Measurements from ENCODE around the gene ZNF683.
A peak's percentile ranks its signal among the peaks of the same experiment; 100 is the strongest.
"Not testable (repeated sequence)": the region's sequence is repeated elsewhere in the genome, so short reads cannot be mapped to it uniquely, and the experiment has no call there.

The ZNF683 gene

GRCh38 chr1:26335774-26336476, 36.6 kb downstream of the ZNF683 start:
- DNase-seq = no peak

- not testable (repeated sequence) for DNase-seq
Observed at GRCh38 chr1:26333312-26333711, 39.2 kb downstream of the ZNF683 start.

GRCh38 chr1:26330276-26330675, 42.3 kb downstream of the ZNF683 start:
- no peak for DNase-seq

- DNase-seq = not testable (repeated sequence)
Observed at GRCh38 chr1:26329380-26329779, 43.2 kb downstream of the ZNF683 start.

GRCh38 chr1:26328597-26328996, 44.0 kb downstream of the ZNF683 start:
- no peak for DNase-seq

- no peak for DNase-seq
Observed at GRCh38 chr1:26327956-26328362, 44.6 kb downstream of the ZNF683 start.

GRCh38 chr1:26324550-26324949, 48.0 kb downstream of the ZNF683 start:
- no peak for DNase-seq

GRCh38 chr1:26323382-26323781, 49.2 kb downstream of the ZNF683 start:
- no peak for DNase-seq

GRCh38 chr1:26322042-26322331, 50.6 kb downstream of the ZNF683 start:
- no peak for DNase-seq

- peak; percentile 7 to 62 for DNase-seq
Observed at GRCh38 chr1:26321315-26322041, 51.1 kb downstream of the ZNF683 start.

GRCh38 chr1:26320896-26321295, 51.7 kb downstream of the ZNF683 start:
- DNase-seq = no peak

GRCh38 chr1:26318338-26319064, 54.0 kb downstream of the ZNF683 start:
- no peak for DNase-seq

- no peak for DNase-seq
Observed at GRCh38 chr1:26317612-26318337, 54.8 kb downstream of the ZNF683 start, which contains the start of gene CD52. TSS of gene CD52 (plus strand) at chr1:26317958. CDS start at chr1:26318018, 60 bp downstream.

- no peak for DNase-seq
Observed at GRCh38 chr1:26317146-26317545, 55.4 kb downstream of the ZNF683 start.

GRCh38 chr1:26315874-26316850, 56.4 kb downstream of the ZNF683 start:
- no peak for DNase-seq

GRCh38 chr1:26314501-26314900, 58.0 kb downstream of the ZNF683 start:
- DNase-seq = no peak

All from NCI-H1930 (cell line).